Transverse colon (tissue), 4 donors: ENCODE measurements around the gene CHRNA9.

Experiments
- CTCF ChIP-seq, 5 experiments: fragments of 200-600 bp in 3 of 5; fragments of 450-650 bp in 2 of 5; sonication (generic) in 3 of 5; IDR thresholded peaks; 1 replicate in 2 of 5; 2 replicates in 3 of 5; pipeline ENCODE4 v1.5.1; 2016 to 2017; ENCODE audit warnings: antibody characterized with exemption in 5 of 5, inconsistent platforms in 3 of 5, mild to moderate bottlenecking in 2 of 5, moderate library complexity in 1 of 5
- EP300 ChIP-seq: sonication (generic); formaldehyde crosslinking; IDR thresholded peaks from one replicate; pipeline ENCODE4 v1.6.1; 2017; ENCODE audit warnings: antibody characterized with exemption, low read depth
- POLR2A ChIP-seq: fragments of 450-650 bp; IDR thresholded peaks from one replicate; pipeline ENCODE4 v1.6.1; 2016; ENCODE audit warnings: antibody characterized with exemption, mild to moderate bottlenecking, moderate library complexity
- POLR2AphosphoS5 ChIP-seq, 3 donors: sonication (generic); formaldehyde crosslinking; IDR thresholded peaks; one replicate each; pipeline ENCODE4 v1.6.1; 2016; ENCODE audit warnings: antibody characterized with exemption in 3 of 3

GRCh38 chr4:40369437-40370274 is 34.5 kb downstream of the CHRNA9 start:
- TF ChIP-seq CTCF (IDR thresholded peaks at IDR 0.05) (no peak), POLR2A (no peak), POLR2AphosphoS5 (IDR thresholded peaks at IDR 0.05) (peak in 2 of 3 donors; percentile 46 to 70), EP300 (no peak)
